ENCODE results near the gene GPANK1. TPM values are rescaled to one million over a fixed set of nuclear protein-coding genes. Genes with fewer than 3 reads are reported as not detected.

Gene GPANK1
- total RNA-seq, 3 donors from 2014 or later = 16.2 to 22.2 (median 20.0) TPM

DNA sequence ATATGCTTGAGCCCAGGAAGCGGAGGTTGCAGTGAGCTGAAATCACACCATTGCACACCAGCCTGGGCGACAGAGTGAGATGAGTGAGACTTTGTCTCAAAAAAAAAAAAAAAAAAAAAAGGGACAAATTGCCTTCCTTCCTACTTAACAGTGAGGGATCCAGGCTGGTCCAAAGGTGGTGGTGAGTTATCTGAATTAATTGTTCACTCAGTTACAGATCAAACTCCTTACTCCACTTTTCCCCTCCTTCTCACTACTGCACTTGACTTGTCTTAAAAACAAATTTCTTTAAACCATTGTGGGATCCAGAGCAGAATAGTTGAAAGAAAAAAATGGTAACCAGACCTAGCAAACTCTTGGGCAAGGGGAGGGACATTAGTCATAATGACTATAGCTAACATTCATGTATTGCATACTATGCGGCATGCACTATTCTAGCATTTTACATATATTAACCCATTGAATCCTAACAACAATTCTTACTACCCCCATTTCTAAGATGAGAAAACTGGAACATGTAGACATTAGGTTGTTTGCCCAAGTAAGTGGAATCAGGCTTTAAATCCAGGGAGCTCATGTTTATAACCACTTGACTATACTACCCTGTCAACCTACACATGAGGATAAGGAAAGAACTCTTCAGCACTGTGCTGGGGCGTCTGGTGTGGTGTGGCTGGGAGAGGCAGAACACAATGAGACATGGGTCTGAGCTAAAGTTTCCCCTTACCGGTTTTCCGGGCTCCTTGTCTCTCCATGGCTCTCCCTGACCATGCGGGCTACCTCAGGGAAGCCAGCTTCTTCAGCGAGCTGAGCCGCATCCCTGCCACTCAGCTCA is 1.5 kb downstream of the GPANK1 start:
- intact Hi-C loops (cut with DNase I; ENCODE audit: low total_unique reads) = no loop called here
- DNase-seq (ENCODE audit: low spot score in 2 of 2) = no peak
- Histone ChIP-seq H3K36me3 (no peaks in the 10 kb centered on the region), H3K27me3 (no peaks in the 10 kb centered on the region), H3K4me3 (peak overlapping the region; percentile 65 to 87 (median 76)), H3K4me1 (peaks cover 21 to 33% of the 10 kb centered on the region in 2 donors), H3K9me3 (no peaks in the 10 kb centered on the region), H3K27ac (peak overlapping the region; percentile 97 to 98)
- TF ChIP-seq CTCF (IDR thresholded peaks at IDR 0.05) = no peak
- no peak for TF ChIP-seq POLR2A (IDR thresholded peaks at IDR 0.05)
- TF ChIP-seq POLR2AphosphoS5 (IDR thresholded peaks at IDR 0.05) = no peak

- Histone ChIP-seq H3K4me1 (peaks cover 21 to 28% of the 10 kb centered on the region in 2 donors), H3K4me3 (no peak overlapping the region), H3K9me3 (no peaks in the 10 kb centered on the region), H3K27me3 (no peaks in the 10 kb centered on the region), H3K27ac (peak overlapping the region in 1 of 2 donors; percentile 33), H3K36me3 (no peaks in the 10 kb centered on the region)
- intact Hi-C loops (cut with DNase I; ENCODE audit: low total_unique reads) = no loop called here
- TF ChIP-seq POLR2A (IDR thresholded peaks at IDR 0.05) = no peak
- TF ChIP-seq POLR2AphosphoS5 (IDR thresholded peaks at IDR 0.05) = no peak
- DNase-seq (ENCODE audit: low spot score in 2 of 2) = no peak
These were observed 2.6 kb downstream of the GPANK1 start for GRCh38 chr6:31662124-31662723.

- peaks cover 15 to 21% of the 10 kb centered on the region in 2 donors for H3K4me1 ChIP-seq
These were observed 3.3 kb downstream of the GPANK1 start for GRCh38 chr6:31661262-31662123.

DNA sequence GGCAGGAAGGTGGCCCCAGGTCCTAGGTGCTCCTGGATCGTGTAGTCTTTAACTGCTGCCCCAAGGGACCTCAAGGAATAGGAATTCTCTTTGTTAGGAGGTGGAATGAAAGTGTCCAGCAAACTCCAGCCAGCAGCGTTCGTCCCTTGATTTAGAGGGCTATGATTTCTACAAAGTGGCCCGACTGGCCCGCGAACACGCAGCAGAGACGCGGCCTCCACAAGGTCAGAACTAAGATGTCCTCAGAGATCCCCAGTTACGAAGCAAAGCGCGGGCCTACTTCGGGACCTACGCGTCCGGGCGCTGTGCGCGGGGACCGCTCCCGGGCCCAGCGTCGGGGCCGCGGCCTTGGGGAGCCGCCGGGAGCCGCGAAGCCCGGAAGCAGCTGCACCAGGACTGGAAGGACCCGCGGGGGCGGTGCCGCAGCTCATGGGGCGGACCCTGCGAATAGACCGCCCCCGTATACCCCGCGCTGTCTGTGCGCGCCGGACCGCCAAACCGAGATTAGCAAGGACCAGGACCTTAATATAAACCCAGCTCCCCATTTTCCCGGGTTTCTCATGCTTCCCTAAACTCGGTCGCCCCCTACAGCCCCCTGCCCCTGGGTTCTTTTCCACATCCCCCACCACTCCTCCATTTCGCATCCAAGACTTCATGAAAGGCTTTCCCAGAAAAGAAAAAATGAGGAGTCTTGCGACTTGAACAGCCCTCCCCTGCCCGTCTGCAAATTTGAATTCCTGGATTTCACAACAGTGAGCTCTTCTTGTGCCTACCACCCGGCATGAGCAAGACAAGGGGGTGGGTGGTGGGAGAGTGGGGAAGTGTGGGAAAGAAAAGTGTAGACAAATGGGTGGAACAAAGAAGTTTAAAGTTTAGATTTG is 4.2 kb downstream of the GPANK1 start, which contains the start of gene C6orf47:
Gene C6orf47 (minus strand): TSS at position 398 of the 881 bp plus-strand sequence. CDS start 831 bp downstream, outside the sequence.
- intact Hi-C loops (cut with DNase I; ENCODE audit: low total_unique reads) = no loop called here

More at GRCh38 chr6:31661262-31662123, 3.3 kb downstream of the GPANK1 start:
- Histone ChIP-seq H3K36me3 (no peaks in the 10 kb centered on the region), H3K27ac (peak overlapping the region; percentile 90 to 94), H3K27me3 (no peaks in the 10 kb centered on the region), H3K9me3 (no peaks in the 10 kb centered on the region), H3K4me3 (peak overlapping the region; percentile 77 to 91 (median 82))
- no peak for DNase-seq (ENCODE audit: low spot score in 2 of 2)
- intact Hi-C loops (cut with DNase I; ENCODE audit: low total_unique reads) = no loop called here
- no peak for TF ChIP-seq POLR2AphosphoS5 (IDR thresholded peaks at IDR 0.05)
- no peak for TF ChIP-seq CTCF (IDR thresholded peaks at IDR 0.05)
- TF ChIP-seq POLR2A (IDR thresholded peaks at IDR 0.05) = no peak

More for the DNA sequence above, 4.2 kb downstream of the GPANK1 start, which contains the start of gene C6orf47:
- Histone ChIP-seq H3K27ac (peak within 1 kb of the TSS; percentile 90 to 94), H3K36me3 (no peaks in the 10 kb centered on the region), H3K27me3 (no peaks in the 10 kb centered on the region), H3K4me3 (peak within 1 kb of the TSS; percentile 77 to 91 (median 82)), H3K9me3 (no peaks in the 10 kb centered on the region), H3K4me1 (peaks cover 15 to 21% of the 10 kb centered on the region in 2 donors)
- TF ChIP-seq POLR2A (IDR thresholded peaks at IDR 0.05) = peak; percentile 81
- TF ChIP-seq CTCF (IDR thresholded peaks at IDR 0.05) = no peak
- peak; percentile 83 to 88 (median 87) for TF ChIP-seq POLR2AphosphoS5 (IDR thresholded peaks at IDR 0.05)
- peak; percentile 78 to 80 for DNase-seq (ENCODE audit: low spot score in 2 of 2)

All from breast epithelium (tissue), 4 donors.